HG03354 (cell line): ENCODE data around the gene CRYBG2.

Experiments used
- ATAC-seq: cut with Tn5 transposase; IDR thresholded peaks from one replicate; pipeline ENCODE4 v1.9.1; 2021; ENCODE audit warnings: mild to moderate bottlenecking; ENCODE audit not compliant: unreplicated experiment, poor library complexity, severe bottlenecking

The CRYBG2 gene

DNA sequence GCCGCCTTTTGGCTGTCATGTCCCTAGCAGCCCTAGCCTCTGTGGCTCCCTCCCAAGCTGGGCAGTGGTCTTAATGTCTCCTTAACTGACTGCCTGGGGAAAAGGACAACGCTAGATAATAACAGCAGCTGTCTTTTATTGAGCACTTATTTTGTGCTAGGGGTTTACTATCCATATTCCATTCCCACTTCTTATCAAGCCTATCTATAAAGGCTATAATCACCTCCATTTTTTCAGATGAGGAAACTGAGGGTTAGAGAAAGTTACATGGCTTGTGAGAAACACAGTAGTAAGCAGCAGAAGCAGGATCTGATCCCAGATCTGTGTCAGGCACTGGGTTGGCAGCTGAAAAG lies 67.9 kb downstream of the CRYBG2 start:
- no peak for ATAC-seq

- ATAC-seq = no peak
Observed at GRCh38 chr1:26285366-26286063, 68.4 kb downstream of the CRYBG2 start.

- no peak for ATAC-seq
Observed at GRCh38 chr1:26284597-26285347, 69.2 kb downstream of the CRYBG2 start.

DNA sequence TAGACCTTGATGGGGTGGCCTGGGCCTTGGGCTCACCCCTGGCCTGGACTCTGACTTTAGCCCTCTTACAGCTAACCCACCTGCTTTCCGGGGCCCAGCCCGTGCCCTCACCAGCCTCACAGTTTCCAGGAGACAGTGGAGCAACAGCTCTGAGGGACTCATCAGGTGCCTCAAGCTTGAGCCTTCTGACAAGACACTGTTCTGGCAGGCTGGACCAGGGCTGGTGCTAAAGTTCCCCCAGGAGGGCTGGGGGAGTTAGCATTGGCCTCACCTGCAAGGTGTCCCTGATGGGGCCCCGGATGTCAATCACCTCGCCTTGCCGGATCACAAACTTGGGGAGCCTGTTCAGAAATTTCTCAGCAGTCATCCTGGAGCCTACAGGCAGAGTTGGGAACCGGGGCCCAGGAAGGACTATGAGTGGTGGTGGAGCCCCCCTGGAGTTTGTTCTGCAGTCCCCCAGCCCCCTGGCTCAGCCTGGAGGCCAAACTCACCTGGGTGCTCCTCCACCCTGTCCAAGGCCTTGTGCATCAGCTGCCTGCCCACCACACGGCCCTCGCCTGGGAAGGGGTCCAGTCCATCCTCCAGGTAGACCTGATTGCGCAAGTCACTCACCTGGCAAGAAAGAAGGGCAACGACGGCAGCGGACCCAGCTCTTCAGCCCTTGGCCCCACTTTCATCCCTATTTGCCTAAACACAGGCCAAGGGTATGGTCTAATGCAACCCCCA lies 69.9 kb downstream of the CRYBG2 start:
- ATAC-seq = no peak

- ATAC-seq = no peak
Observed at GRCh38 chr1:26283279-26283853, 70.6 kb downstream of the CRYBG2 start.

- ATAC-seq = no peak
Observed at GRCh38 chr1:26282401-26282918, 71.5 kb downstream of the CRYBG2 start.

DNA sequence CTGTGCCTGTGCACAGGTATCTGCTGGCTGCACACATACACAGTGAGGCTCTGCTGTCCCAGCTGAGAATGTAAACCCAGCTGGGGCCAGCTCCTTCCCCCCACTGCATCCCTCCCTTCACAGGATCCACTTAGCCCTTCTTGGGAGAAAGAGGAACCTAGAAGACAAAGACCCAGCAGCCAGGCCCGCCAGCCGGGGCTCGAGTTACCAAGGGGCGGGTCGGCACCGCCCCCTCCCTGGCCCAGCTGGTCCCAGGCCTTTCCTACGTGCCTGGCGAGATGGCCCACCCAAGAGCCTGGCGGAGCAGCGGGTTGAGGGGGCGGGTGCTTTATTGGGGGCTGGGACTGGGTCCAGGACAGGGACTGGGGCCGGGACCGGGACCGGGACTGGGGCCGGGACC lies 72.0 kb downstream of the CRYBG2 start:
- ATAC-seq = no peak

DNA sequence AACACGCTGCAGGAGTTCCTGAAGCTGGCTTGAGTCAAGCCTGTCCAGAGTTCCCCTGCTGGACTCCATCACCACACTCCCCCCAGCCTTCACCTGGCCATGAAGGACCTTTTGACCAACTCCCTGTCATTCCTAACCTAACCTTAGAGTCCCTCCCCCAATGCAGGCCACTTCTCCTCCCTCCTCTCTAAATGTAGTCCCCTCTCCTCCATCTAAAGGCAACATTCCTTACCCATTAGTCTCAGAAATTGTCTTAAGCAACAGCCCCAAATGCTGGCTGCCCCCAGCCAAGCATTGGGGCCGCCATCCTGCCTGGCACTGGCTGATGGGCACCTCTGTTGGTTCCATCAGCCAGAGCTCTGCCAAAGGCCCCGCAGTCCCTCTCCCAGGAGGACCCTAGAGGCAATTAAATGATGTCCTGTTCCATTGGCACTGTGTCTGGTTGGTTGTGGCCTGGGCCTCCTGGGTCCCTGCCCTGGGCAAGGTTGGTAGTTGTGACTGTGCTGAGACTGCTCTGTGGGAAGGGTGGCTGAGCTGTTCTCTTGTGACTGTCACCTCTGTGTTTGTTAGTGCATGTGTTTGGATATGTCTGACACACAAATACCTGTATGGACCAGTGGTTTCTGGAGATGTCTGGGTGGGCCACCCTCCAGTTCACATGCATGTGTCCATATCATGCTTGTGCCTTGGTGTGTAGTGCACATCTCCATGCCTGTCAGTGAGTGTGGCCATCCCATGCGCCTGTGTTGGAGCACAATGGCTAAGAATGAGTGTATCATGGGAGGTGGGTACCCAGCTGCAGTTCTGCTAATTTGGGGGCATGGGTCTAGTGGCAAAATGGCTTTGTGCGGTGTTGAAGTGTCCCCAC lies 72.6 kb downstream of the CRYBG2 start:
- ATAC-seq = no peak

- no peak for ATAC-seq
Observed at GRCh38 chr1:26280333-26281042, 73.4 kb downstream of the CRYBG2 start.

GRCh38 chr1:26279456-26280332 lies 74.2 kb downstream of the CRYBG2 start, which contains the start of gene SH3BGRL3:
SH3BGRL3 (plus strand) TSS chr1:26280086; CDS start chr1:26280156, 70 bp downstream.
- ATAC-seq = peak; percentile 67

GRCh38 chr1:26278724-26279455 lies 75.0 kb downstream of the CRYBG2 start:
- ATAC-seq = no peak

DNA sequence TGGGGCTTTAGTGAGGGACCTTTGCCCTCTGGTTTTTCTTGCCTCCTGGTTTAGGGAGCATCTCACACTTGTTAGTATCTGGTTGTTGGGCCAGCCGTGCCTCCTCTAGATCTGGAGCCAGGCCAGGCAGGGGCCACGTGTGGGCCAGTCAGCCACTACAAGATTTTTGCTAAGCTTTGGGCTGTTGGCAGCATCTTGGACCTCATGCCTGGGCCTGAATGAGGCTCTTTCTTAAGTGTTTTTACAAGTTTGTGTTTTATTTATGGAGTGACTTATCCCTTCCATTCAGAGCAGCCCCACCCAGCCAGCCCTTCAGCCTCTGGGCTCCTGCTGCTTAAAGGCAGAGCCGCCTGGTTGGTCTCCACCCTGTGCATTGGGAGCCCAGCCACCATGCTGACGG lies 75.6 kb downstream of the CRYBG2 start:
- no peak for ATAC-seq

DNA sequence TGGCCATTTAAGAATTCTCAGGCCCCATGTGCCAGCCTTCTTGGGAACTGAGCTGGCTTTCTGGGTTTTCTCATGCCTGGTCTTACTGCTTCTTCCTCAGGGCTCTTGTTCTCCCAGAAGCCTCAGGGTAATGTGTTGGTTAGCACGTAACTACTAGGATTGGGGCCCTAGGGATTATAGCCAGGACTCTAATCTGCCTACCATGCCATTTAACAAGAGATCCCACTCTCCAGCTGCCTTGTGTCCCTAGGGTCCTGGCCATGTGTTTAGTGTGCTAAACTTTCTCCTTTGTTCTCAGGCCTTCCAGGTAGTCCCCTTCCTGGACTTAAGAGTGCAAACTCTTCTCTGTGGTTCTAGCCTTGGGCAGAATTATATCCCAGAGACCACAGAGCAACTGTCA lies 76.2 kb downstream of the CRYBG2 start:
- no peak for ATAC-seq

GRCh38 chr1:26277261-26277661 lies 76.7 kb downstream of the CRYBG2 start:
- ATAC-seq = no peak

GRCh38 chr1:26276432-26276838 lies 77.5 kb downstream of the CRYBG2 start:
- ATAC-seq = no peak

DNA sequence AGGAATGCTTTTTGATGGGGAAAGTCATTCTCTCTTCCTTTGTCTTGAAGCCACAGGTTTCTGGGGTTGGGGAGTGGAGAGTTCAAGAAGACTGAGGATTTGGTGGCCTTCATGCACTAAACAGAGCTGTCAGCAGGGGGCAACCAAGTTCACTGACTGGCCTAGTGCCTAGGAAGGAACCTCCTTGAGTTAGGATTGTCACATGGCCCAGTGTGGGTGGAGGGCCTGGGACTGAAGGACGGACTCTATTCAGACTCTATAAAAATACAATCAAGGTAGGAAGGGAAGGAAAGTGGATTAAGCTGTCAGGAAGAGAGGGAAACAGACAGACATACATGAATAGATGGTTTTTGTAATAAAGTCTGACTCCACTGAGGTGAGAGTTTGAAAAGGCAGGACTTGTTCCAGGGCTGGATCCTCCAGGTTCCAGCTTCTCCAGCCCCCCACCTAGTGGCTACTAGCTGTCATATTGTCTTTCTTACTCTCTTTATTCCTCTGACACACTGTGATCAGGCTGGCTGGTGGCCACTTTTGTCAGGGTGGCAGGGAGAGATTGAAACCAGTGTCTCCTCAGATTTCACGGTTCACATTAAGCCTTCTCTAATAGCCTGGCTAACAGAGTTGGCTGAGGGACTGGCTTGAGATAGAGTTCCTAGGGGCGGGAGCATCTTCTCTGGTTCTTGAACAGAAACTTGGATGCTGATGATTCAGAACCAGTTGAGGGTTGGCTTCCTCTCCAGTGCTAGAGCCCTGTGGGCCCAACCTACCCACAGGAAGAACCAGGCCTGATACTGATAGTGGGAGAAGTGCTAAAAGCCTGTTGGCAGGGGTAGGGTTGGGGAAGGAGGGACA lies 78.1 kb downstream of the CRYBG2 start:
- peak; percentile 42 for ATAC-seq
